Esophagus muscularis mucosa (tissue), 2 donors: ENCODE results near the gene TARDBP.

Experiments used
- EP300 ChIP-seq: sonication (generic); formaldehyde crosslinking; IDR thresholded peaks from one replicate; pipeline ENCODE4 v1.6.1; 2017; ENCODE audit warnings: antibody characterized with exemption
- POLR2A ChIP-seq: fragments of 450-650 bp; IDR thresholded peaks from one replicate; pipeline ENCODE4 v1.6.1; 2017; ENCODE audit warnings: antibody characterized with exemption, moderate library complexity, mild to moderate bottlenecking, low read depth

DNA sequence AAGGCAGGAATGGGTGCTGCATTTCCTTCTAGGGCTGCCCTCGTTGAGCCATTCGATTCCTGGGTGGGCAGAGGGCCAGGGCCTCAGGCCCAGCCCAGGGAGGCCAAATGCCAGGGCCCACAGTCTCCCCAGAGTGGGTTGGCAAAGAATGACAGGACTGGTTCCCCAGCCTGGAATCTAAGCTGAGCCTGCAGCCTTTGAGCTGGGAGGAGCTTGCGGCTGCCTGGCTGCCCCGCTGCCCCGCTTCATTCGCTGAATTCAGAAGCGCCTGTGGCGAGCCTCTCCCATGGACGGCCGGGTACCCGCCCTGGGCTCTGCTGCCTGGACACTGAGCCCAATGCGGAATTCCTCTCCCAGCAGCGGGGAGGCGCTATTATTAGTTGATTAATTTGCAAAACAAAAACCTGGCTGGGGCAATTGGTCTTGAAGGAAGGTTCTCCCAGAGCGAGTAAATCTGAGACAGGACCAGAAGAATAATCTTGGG lies 32.3 kb upstream of the TARDBP start:
- TF ChIP-seq EP300 (no peak), POLR2A (no peak)
